ENCODE results near the gene MATN4.

DNA sequence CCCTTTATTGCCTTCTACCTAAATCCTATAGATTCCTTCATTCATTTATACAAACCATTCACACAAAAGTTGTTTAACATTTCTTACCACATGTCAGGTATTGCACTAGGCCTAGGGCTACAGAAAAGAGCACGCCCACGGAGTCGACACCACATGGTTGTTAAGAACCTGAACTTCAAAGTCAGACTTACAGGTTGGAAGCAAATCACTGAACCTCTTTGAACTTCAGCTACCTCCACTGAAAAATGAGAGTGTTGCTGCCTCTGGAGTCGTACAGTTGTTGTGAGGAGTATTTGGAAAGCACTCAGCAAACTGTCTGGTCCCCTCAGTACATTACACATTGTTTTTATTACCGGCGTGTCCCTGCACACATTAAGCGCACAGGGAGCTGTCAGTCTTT is 50.4 kb downstream of the MATN4 start:
- TF ChIP-seq, protein P1, sequence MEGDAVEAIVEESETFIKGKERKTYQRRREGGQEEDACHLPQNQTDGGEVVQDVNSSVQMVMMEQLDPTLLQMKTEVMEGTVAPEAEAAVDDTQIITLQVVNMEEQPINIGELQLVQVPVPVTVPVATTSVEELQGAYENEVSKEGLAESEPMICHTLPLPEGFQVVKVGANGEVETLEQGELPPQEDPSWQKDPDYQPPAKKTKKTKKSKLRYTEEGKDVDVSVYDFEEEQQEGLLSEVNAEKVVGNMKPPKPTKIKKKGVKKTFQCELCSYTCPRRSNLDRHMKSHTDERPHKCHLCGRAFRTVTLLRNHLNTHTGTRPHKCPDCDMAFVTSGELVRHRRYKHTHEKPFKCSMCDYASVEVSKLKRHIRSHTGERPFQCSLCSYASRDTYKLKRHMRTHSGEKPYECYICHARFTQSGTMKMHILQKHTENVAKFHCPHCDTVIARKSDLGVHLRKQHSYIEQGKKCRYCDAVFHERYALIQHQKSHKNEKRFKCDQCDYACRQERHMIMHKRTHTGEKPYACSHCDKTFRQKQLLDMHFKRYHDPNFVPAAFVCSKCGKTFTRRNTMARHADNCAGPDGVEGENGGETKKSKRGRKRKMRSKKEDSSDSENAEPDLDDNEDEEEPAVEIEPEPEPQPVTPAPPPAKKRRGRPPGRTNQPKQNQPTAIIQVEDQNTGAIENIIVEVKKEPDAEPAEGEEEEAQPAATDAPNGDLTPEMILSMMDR (conservative IDR thresholded peaks at IDR 0.05), result no peak
- no peak for TF ChIP-seq EZH2 (IDR thresholded peaks at IDR 0.05; ENCODE audit: low read depth)
